T-helper 2 cell treated with Interferon-gamma antibody and Interleukin-4, amounts not matched to agents 100 ng/mL and 5 ng/mL, for 36 hours (primary cell): Measurements from ENCODE around the gene B4GALT6. TPM values are rescaled to one million over a fixed set of nuclear protein-coding genes. Genes with fewer than 3 reads are reported as not detected.

Experiments used
- intact Hi-C: fragments of 100-400 bp; cut with micrococcal nuclease; formaldehyde crosslinking; loops from one replicate; pipeline ENCODE4 v1.15.1; 2023
- total RNA-seq: library from RNA; stranded (reverse); gene quantifications from 2 replicates; pipeline ENCODE4 v1.2.3, GENCODE V29; 2022

Gene B4GALT6
- total RNA-seq, 1 donor from 2014 or later, result 2.1 TPM

GRCh38 chr18:31694297-31694696 is 9.9 kb upstream of the B4GALT6 start:
- intact Hi-C loops, result no loop called here

- intact Hi-C loops, result loop anchor here (10.0 kb wide), 1 partner anchor 406 kb away; the partner anchor contains the start of gene RNF138
Measured at GRCh38 chr18:31688606-31689005, 4.2 kb upstream of the B4GALT6 start.

GRCh38 chr18:31686986-31687928 is 2.9 kb upstream of the B4GALT6 start:
- intact Hi-C loops, result loop anchor here (10.0 kb wide), 1 partner anchor 408 kb away; the partner anchor contains the start of gene RNF138

- intact Hi-C loops, result loop anchor here (10.0 kb wide), 1 partner anchor 408 kb away; the partner anchor contains the start of gene RNF138
Measured at GRCh38 chr18:31686572-31686971, 2.2 kb upstream of the B4GALT6 start.

- intact Hi-C loops, result loop anchor here (1.0 to 10.0 kb wide), 4 partner anchors 26 to 409 kb away; partner anchors contain the start of genes RNF138 and TRAPPC8
Measured at GRCh38 chr18:31685097-31686082, 1.0 kb upstream of the B4GALT6 start.

GRCh38 chr18:31683968-31684278 is 458 bp downstream of the B4GALT6 start:
- intact Hi-C loops, result loop anchor here (2.0 to 10.0 kb wide), 2 partner anchors 39 to 411 kb away; partner anchors contain the start of gene RNF138

GRCh38 chr18:31683106-31683505 is 1.3 kb downstream of the B4GALT6 start:
- intact Hi-C loops, result loop anchor here (10.0 kb wide), 1 partner anchor 412 kb away; the partner anchor contains the start of gene RNF138

GRCh38 chr18:31680831-31681568 is 3.4 kb downstream of the B4GALT6 start:
- intact Hi-C loops, result loop anchor here (10.0 kb wide), 1 partner anchor 414 kb away; the partner anchor contains the start of gene RNF138

- intact Hi-C loops, result loop anchor here (10.0 kb wide), 1 partner anchor 414 kb away; the partner anchor contains the start of gene RNF138
Measured at GRCh38 chr18:31680433-31680811, 4.0 kb downstream of the B4GALT6 start.

- intact Hi-C loops, result loop anchor here (10.0 kb wide), 1 partner anchor 415 kb away; the partner anchor contains the start of gene RNF138
Measured at GRCh38 chr18:31679791-31680432, 4.5 kb downstream of the B4GALT6 start.

GRCh38 chr18:31679133-31679742 is 5.1 kb downstream of the B4GALT6 start:
- intact Hi-C loops, result no loop called here

- intact Hi-C loops, result no loop called here
Measured at GRCh38 chr18:31678425-31678824, 6.0 kb downstream of the B4GALT6 start.

GRCh38 chr18:31677592-31677991 is 6.8 kb downstream of the B4GALT6 start:
- intact Hi-C loops, result no loop called here

GRCh38 chr18:31675404-31675803 is 9.0 kb downstream of the B4GALT6 start:
- intact Hi-C loops, result no loop called here

- intact Hi-C loops, result no loop called here
Measured at GRCh38 chr18:31672628-31673135, 11.7 kb downstream of the B4GALT6 start.

GRCh38 chr18:31671951-31672350 is 12.4 kb downstream of the B4GALT6 start:
- intact Hi-C loops, result no loop called here

- intact Hi-C loops, result no loop called here
Measured at GRCh38 chr18:31669541-31669940, 14.8 kb downstream of the B4GALT6 start.

- intact Hi-C loops, result no loop called here
Measured at GRCh38 chr18:31667185-31667584, 17.2 kb downstream of the B4GALT6 start.

- intact Hi-C loops, result no loop called here
Measured at GRCh38 chr18:31666055-31666454, 18.3 kb downstream of the B4GALT6 start.
